ENCODE measurements around the gene TMEM223. TPM values are rescaled to one million over a fixed set of nuclear protein-coding genes. Genes with fewer than 3 reads are reported as not detected.

The TMEM223 gene
- polyA plus RNA-seq, 1 experiment = 15.7 TPM

- no peak for DNase-seq (ENCODE audit: low read depth)
- ChIA-PET POLR2A (no interaction called here), CTCF (interaction anchor here (2.4 kb wide), 1 partner anchor 13 kb away, joined by 14 read pairs; the partner anchor contains the start of gene TMEM179B)
- Histone ChIP-seq H3K27me3 (ENCODE audit: control insufficient read depth, insufficient read depth, low read length) (no peaks in the 10 kb centered on the region), H3K4me3 (ENCODE audit: low read depth, low read length) (no peak overlapping the region), H3K36me3 (ENCODE audit: control insufficient read depth, insufficient read depth, low read length) (peaks cover 50% of the 10 kb centered on the region)
- TF ChIP-seq, protein P1, sequence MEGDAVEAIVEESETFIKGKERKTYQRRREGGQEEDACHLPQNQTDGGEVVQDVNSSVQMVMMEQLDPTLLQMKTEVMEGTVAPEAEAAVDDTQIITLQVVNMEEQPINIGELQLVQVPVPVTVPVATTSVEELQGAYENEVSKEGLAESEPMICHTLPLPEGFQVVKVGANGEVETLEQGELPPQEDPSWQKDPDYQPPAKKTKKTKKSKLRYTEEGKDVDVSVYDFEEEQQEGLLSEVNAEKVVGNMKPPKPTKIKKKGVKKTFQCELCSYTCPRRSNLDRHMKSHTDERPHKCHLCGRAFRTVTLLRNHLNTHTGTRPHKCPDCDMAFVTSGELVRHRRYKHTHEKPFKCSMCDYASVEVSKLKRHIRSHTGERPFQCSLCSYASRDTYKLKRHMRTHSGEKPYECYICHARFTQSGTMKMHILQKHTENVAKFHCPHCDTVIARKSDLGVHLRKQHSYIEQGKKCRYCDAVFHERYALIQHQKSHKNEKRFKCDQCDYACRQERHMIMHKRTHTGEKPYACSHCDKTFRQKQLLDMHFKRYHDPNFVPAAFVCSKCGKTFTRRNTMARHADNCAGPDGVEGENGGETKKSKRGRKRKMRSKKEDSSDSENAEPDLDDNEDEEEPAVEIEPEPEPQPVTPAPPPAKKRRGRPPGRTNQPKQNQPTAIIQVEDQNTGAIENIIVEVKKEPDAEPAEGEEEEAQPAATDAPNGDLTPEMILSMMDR (IDR thresholded peaks at IDR 0.05; ENCODE audit: insufficient read depth, low read depth, low read length) = no peak
Observed at GRCh38 chr11:62799486-62799885, 7.7 kb upstream of the TMEM223 start.

- Histone ChIP-seq H3K36me3 (ENCODE audit: control insufficient read depth, insufficient read depth, low read length) (peaks cover 43% of the 10 kb centered on the region), H3K4me3 (ENCODE audit: low read depth, low read length) (no peak overlapping the region), H3K27me3 (ENCODE audit: control insufficient read depth, insufficient read depth, low read length) (no peaks in the 10 kb centered on the region)
- CTCF ChIA-PET = interaction anchor here (1.8 kb wide), 1 partner anchor 9 kb away, joined by 5 read pairs; the partner anchor contains the start of gene TMEM179B
- TF ChIP-seq, protein P1 (IDR thresholded peaks at IDR 0.05; ENCODE audit: insufficient read depth, low read depth, low read length) = no peak
- POLR2A ChIA-PET = no interaction called here
- no peak for DNase-seq (ENCODE audit: low read depth)
Observed at GRCh38 chr11:62796281-62796680, 4.5 kb upstream of the TMEM223 start.

- ChIA-PET CTCF (no interaction called here), POLR2A (interaction anchor here (0.6 kb wide), 1 partner anchor 38 kb away, joined by 3 read pairs; the partner anchor contains the start of gene STX5)
- DNase-seq (ENCODE audit: low read depth) = no peak
- TF ChIP-seq, protein P1 (IDR thresholded peaks at IDR 0.05; ENCODE audit: insufficient read depth, low read depth, low read length) = no peak
- peaks cover 34% of the 10 kb centered on the region for H3K36me3 ChIP-seq (ENCODE audit: control insufficient read depth, insufficient read depth, low read length)
- no peak overlapping the region for H3K4me3 ChIP-seq (ENCODE audit: low read depth, low read length)
- no peaks in the 10 kb centered on the region for H3K27me3 ChIP-seq (ENCODE audit: control insufficient read depth, insufficient read depth, low read length)
Observed at GRCh38 chr11:62794201-62794775, 2.5 kb upstream of the TMEM223 start.

- peaks cover 23% of the 10 kb centered on the region for H3K36me3 ChIP-seq (ENCODE audit: control insufficient read depth, insufficient read depth, low read length)
- ChIA-PET CTCF (no interaction called here), POLR2A (no interaction called here)
- no peaks in the 10 kb centered on the region for H3K27me3 ChIP-seq (ENCODE audit: control insufficient read depth, insufficient read depth, low read length)
- no peak overlapping the region for H3K4me3 ChIP-seq (ENCODE audit: low read depth, low read length)
- TF ChIP-seq, protein P1 (IDR thresholded peaks at IDR 0.05; ENCODE audit: insufficient read depth, low read depth, low read length) = no peak
- no peak for DNase-seq (ENCODE audit: low read depth)
Observed at GRCh38 chr11:62792202-62792575, 383 bp upstream of the TMEM223 start.

DNA sequence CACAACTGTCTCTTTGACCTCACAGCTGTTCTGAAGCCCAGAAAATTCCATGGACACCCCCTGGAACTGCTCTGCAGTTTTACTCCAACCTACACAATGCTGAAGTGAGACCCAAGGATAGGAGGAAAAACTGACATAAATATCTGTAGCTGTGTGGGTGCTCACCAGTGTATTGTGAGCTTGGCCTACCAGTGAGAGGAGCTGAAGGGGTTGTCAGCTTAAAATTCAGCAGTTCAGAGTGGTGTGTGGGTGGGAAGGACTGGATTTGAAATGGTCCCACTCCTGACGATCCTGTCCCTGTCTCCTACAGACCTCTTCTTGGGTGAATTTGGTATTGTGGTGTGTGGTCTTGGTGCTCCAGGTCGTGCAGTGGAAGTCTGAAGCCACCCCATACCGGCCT, 2.2 kb downstream of the TMEM223 start:
- POLR2A ChIA-PET = no interaction called here
- H3K4me3 ChIP-seq (ENCODE audit: low read depth, low read length) = no peak overlapping the region
- no peaks in the 10 kb centered on the region for H3K27me3 ChIP-seq (ENCODE audit: control insufficient read depth, insufficient read depth, low read length)
- CTCF ChIA-PET = interaction anchor here (0.8 to 6.8 kb wide), 2 partner anchors 16 to 17 kb away, joined by 3 to 122 read pairs; partner anchors contain the start of genes NXF1 and TAF6L
- DNase-seq (ENCODE audit: low read depth) = no peak
- peaks cover 14% of the 10 kb centered on the region for H3K36me3 ChIP-seq (ENCODE audit: control insufficient read depth, insufficient read depth, low read length)
- TF ChIP-seq, protein P1 (IDR thresholded peaks at IDR 0.05; ENCODE audit: insufficient read depth, low read depth, low read length) = no peak

Data from BJ (cell line).